ENCODE measurements around the gene STC2. TPM values are rescaled to one million over a fixed set of nuclear protein-coding genes. Genes with fewer than 3 reads are reported as not detected.
A peak's percentile ranks its signal among the peaks of the same experiment; 100 is the strongest.

Gene STC2
- total and polyA plus RNA-seq, 2 experiments from 2014 or later, result 26.6 to 27.8 TPM

- 7% methylated on average over 45 of the region's 45 CpGs for WGBS (ENCODE audit: low lambda C conversion rate, missing lambda C conversion rate)
- peaks cover 33% of the 10 kb centered on the region for H3K27me3 ChIP-seq
Observed at GRCh38 chr5:173283318-173284288, 44.6 kb downstream of the STC2 start.

GRCh38 chr5:173282916-173283315 is 45.3 kb downstream of the STC2 start:
- 77% methylated on average over 10 of the region's 10 CpGs for WGBS (ENCODE audit: low lambda C conversion rate, missing lambda C conversion rate)
- no peak overlapping the region for H3K4me2 ChIP-seq

More at GRCh38 chr5:173283318-173284288, 44.6 kb downstream of the STC2 start:
- Histone ChIP-seq H3K9me2 (replicated peaks; ENCODE audit: insufficient read depth) (no peaks in the 10 kb centered on the region), H3K4me1 (ENCODE audit: insufficient read depth) (peaks cover 3% of the 10 kb centered on the region), H3K36me3 (replicated peaks; ENCODE audit: insufficient read depth, low read depth) (no peaks in the 10 kb centered on the region), H3K4me3 (no peak overlapping the region), H3K9me3 (ENCODE audit: low read depth) (no peaks in the 10 kb centered on the region), H2AFZ (peak overlapping the region; percentile 43), H3K79me2 (no peaks in the 10 kb centered on the region), H3K4me2 (peak overlapping the region; percentile 83), H4K20me1 (ENCODE audit: insufficient read depth, poor library complexity, severe bottlenecking) (no peaks in the 10 kb centered on the region), H3K27ac (no peak overlapping the region)
- peak; percentile 90 for DNase-seq (ENCODE audit: low spot score)
- no peak for TF ChIP-seq EZH2phosphoT487 (IDR thresholded peaks at IDR 0.05; ENCODE audit: low read depth, severe bottlenecking, unreplicated experiment)
- TF ChIP-seq, protein P1, sequence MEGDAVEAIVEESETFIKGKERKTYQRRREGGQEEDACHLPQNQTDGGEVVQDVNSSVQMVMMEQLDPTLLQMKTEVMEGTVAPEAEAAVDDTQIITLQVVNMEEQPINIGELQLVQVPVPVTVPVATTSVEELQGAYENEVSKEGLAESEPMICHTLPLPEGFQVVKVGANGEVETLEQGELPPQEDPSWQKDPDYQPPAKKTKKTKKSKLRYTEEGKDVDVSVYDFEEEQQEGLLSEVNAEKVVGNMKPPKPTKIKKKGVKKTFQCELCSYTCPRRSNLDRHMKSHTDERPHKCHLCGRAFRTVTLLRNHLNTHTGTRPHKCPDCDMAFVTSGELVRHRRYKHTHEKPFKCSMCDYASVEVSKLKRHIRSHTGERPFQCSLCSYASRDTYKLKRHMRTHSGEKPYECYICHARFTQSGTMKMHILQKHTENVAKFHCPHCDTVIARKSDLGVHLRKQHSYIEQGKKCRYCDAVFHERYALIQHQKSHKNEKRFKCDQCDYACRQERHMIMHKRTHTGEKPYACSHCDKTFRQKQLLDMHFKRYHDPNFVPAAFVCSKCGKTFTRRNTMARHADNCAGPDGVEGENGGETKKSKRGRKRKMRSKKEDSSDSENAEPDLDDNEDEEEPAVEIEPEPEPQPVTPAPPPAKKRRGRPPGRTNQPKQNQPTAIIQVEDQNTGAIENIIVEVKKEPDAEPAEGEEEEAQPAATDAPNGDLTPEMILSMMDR (IDR thresholded peaks at IDR 0.05; ENCODE audit: poor library complexity), result peak; percentile 80

GRCh38 chr5:173281910-173282309 is 46.3 kb downstream of the STC2 start:
- no peaks in the 10 kb centered on the region for H4K20me1 ChIP-seq (ENCODE audit: insufficient read depth, poor library complexity, severe bottlenecking)
- TF ChIP-seq EZH2phosphoT487 (IDR thresholded peaks at IDR 0.05; ENCODE audit: low read depth, severe bottlenecking, unreplicated experiment), result no peak
- TF ChIP-seq EZH2 (IDR thresholded peaks at IDR 0.05; ENCODE audit: borderline replicate concordance), result no peak
- TF ChIP-seq, protein P1 (IDR thresholded peaks at IDR 0.05; ENCODE audit: poor library complexity), result peak; percentile 38
- H3K79me2 ChIP-seq, result no peaks in the 10 kb centered on the region
- no peak overlapping the region for H3K4me3 ChIP-seq
- DNase-seq (ENCODE audit: low spot score), result peak; percentile 47
- peaks cover 3% of the 10 kb centered on the region for H3K4me1 ChIP-seq (ENCODE audit: insufficient read depth)
- H3K36me3 ChIP-seq (replicated peaks; ENCODE audit: insufficient read depth, low read depth), result no peaks in the 10 kb centered on the region
- peaks cover 30% of the 10 kb centered on the region for H3K27me3 ChIP-seq
- no peaks in the 10 kb centered on the region for H3K9me2 ChIP-seq (replicated peaks; ENCODE audit: insufficient read depth)
- H3K4me2 ChIP-seq, result no peak overlapping the region
- no peak overlapping the region for H3K27ac ChIP-seq
- no peak overlapping the region for H2AFZ ChIP-seq
- H3K9me3 ChIP-seq (ENCODE audit: low read depth), result no peaks in the 10 kb centered on the region
- WGBS (ENCODE audit: low lambda C conversion rate, missing lambda C conversion rate), result 22% methylated on average over 6 of the region's 6 CpGs

More at GRCh38 chr5:173282916-173283315, 45.3 kb downstream of the STC2 start:
- Histone ChIP-seq H2AFZ (no peak overlapping the region), H3K27ac (no peak overlapping the region), H4K20me1 (ENCODE audit: insufficient read depth, poor library complexity, severe bottlenecking) (no peaks in the 10 kb centered on the region), H3K27me3 (peaks cover 33% of the 10 kb centered on the region), H3K79me2 (no peaks in the 10 kb centered on the region), H3K4me3 (no peak overlapping the region), H3K36me3 (replicated peaks; ENCODE audit: insufficient read depth, low read depth) (no peaks in the 10 kb centered on the region), H3K9me2 (replicated peaks; ENCODE audit: insufficient read depth) (no peaks in the 10 kb centered on the region), H3K4me1 (ENCODE audit: insufficient read depth) (peaks cover 3% of the 10 kb centered on the region), H3K9me3 (ENCODE audit: low read depth) (no peaks in the 10 kb centered on the region)
- no peak for DNase-seq (ENCODE audit: low spot score)
- TF ChIP-seq, protein P1 (IDR thresholded peaks at IDR 0.05; ENCODE audit: poor library complexity), result no peak
- TF ChIP-seq EZH2phosphoT487 (IDR thresholded peaks at IDR 0.05; ENCODE audit: low read depth, severe bottlenecking, unreplicated experiment) (no peak), EZH2 (IDR thresholded peaks at IDR 0.05; ENCODE audit: borderline replicate concordance) (no peak)

All from hepatocyte (in vitro differentiated cells).